ENCODE measurements around the gene BCR.
"Not testable (repeated sequence)": the region's sequence is repeated elsewhere in the genome, so short reads cannot be mapped to it uniquely, and the experiment has no call there.

Gene BCR

GRCh38 chr22:23180301-23180892 is at the start of gene BCR:
TSS of gene BCR (plus strand) at chr22:23180509. CDS start at chr22:23180961, 452 bp downstream.
- peak; percentile 51 for DNase-seq (ENCODE audit: low spot score)

- DNase-seq (ENCODE audit: low spot score) = no peak
Measured at GRCh38 chr22:23130697-23131096, 49.6 kb upstream of the BCR start.

GRCh38 chr22:23131931-23132330 is 48.4 kb upstream of the BCR start:
- DNase-seq (ENCODE audit: low spot score) = no peak

GRCh38 chr22:23132376-23133091 is 47.8 kb upstream of the BCR start:
- DNase-seq (ENCODE audit: low spot score) = no peak

GRCh38 chr22:23133922-23134321 is 46.4 kb upstream of the BCR start:
- DNase-seq (ENCODE audit: low spot score) = no peak

- DNase-seq (ENCODE audit: low spot score) = not testable (repeated sequence)
Measured at GRCh38 chr22:23136991-23137390, 43.3 kb upstream of the BCR start.

- no peak for DNase-seq (ENCODE audit: low spot score)
Measured at GRCh38 chr22:23137468-23137867, 42.8 kb upstream of the BCR start.

- DNase-seq (ENCODE audit: low spot score) = no peak
Measured at GRCh38 chr22:23137905-23138561, 42.3 kb upstream of the BCR start.

- DNase-seq (ENCODE audit: low spot score) = no peak
Measured at GRCh38 chr22:23138584-23139435, 41.5 kb upstream of the BCR start.

- DNase-seq (ENCODE audit: low spot score) = no peak
Measured at GRCh38 chr22:23140385-23140784, 39.9 kb upstream of the BCR start.

GRCh38 chr22:23142546-23143105 is 37.7 kb upstream of the BCR start:
- no peak for DNase-seq (ENCODE audit: low spot score)

- DNase-seq (ENCODE audit: low spot score) = no peak
Measured at GRCh38 chr22:23143119-23143518, 37.2 kb upstream of the BCR start.

- DNase-seq (ENCODE audit: low spot score) = no peak
Measured at GRCh38 chr22:23144432-23144831, 35.9 kb upstream of the BCR start.

- peak; percentile 99 for DNase-seq (ENCODE audit: low spot score)
Measured at GRCh38 chr22:23144932-23145877, 35.1 kb upstream of the BCR start, which contains the start of gene RAB36. TSS of gene RAB36 (plus strand) at chr22:23145477. CDS start at chr22:23146617, 1,140 bp downstream.

GRCh38 chr22:23145878-23146470 is 34.3 kb upstream of the BCR start:
- DNase-seq (ENCODE audit: low spot score) = peak; percentile 5

- no peak for DNase-seq (ENCODE audit: low spot score)
Measured at GRCh38 chr22:23146478-23147205, 33.7 kb upstream of the BCR start.

GRCh38 chr22:23147617-23148387 is 32.5 kb upstream of the BCR start:
- no peak for DNase-seq (ENCODE audit: low spot score)

GRCh38 chr22:23149743-23150238 is 30.5 kb upstream of the BCR start:
- DNase-seq (ENCODE audit: low spot score) = no peak

- no peak for DNase-seq (ENCODE audit: low spot score)
Measured at GRCh38 chr22:23150762-23151161, 29.5 kb upstream of the BCR start.
